IPS-18a (cell line): ENCODE results near the gene E2F2.

Experiments used
- H3K27ac ChIP-seq: one replicate; pipeline ENCODE4 v1.5.1; 2013; ENCODE audit warnings: low read length
- H3K27me3 ChIP-seq: one replicate; pipeline ENCODE4 v1.6.1; 2013; ENCODE audit warnings: mild to moderate bottlenecking, low read length; ENCODE audit not compliant: control insufficient read depth, insufficient read depth
- H3K36me3 ChIP-seq: one replicate; pipeline ENCODE4 v1.6.1; 2013; ENCODE audit warnings: low read depth, low read length; ENCODE audit not compliant: control insufficient read depth
- H3K4me1 ChIP-seq: one replicate; pipeline ENCODE4 v1.6.1; 2013; ENCODE audit warnings: low read depth, low read length; ENCODE audit not compliant: control insufficient read depth
- H3K4me3 ChIP-seq: one replicate; pipeline ENCODE4 v1.5.1; 2013; ENCODE audit warnings: low read length
- H3K9ac ChIP-seq: one replicate; pipeline ENCODE4 v1.6.1; 2013; ENCODE audit warnings: mild to moderate bottlenecking, low read length, moderate library complexity
- H3K9me3 ChIP-seq: one replicate; pipeline ENCODE4 v1.6.1; 2013; ENCODE audit warnings: low read depth, low read length; ENCODE audit not compliant: control insufficient read depth

Gene E2F2

GRCh38 chr1:23570001-23570691 is 39.1 kb upstream of the E2F2 start:
- Histone ChIP-seq H3K27ac (no peak overlapping the region), H3K27me3 (no peaks in the 10 kb centered on the region), H3K9me3 (no peaks in the 10 kb centered on the region), H3K4me1 (peaks cover 13% of the 10 kb centered on the region), H3K36me3 (no peaks in the 10 kb centered on the region), H3K9ac (no peak overlapping the region), H3K4me3 (no peak overlapping the region)

GRCh38 chr1:23568608-23569383 is 37.8 kb upstream of the E2F2 start:
- H3K36me3 ChIP-seq: no peaks in the 10 kb centered on the region
- H3K4me3 ChIP-seq: peak overlapping the region; percentile 46
- no peaks in the 10 kb centered on the region for H3K27me3 ChIP-seq
- H3K27ac ChIP-seq: peak overlapping the region; percentile 18
- no peaks in the 10 kb centered on the region for H3K9me3 ChIP-seq
- H3K4me1 ChIP-seq: peaks cover 15% of the 10 kb centered on the region
- H3K9ac ChIP-seq: peak overlapping the region; percentile 67

- H3K9ac ChIP-seq: peak overlapping the region; percentile 67
- H3K9me3 ChIP-seq: no peaks in the 10 kb centered on the region
- peaks cover 16% of the 10 kb centered on the region for H3K4me1 ChIP-seq
- H3K27me3 ChIP-seq: no peaks in the 10 kb centered on the region
- H3K27ac ChIP-seq: peak overlapping the region; percentile 18
- no peaks in the 10 kb centered on the region for H3K36me3 ChIP-seq
- H3K4me3 ChIP-seq: peak overlapping the region; percentile 46
These were observed 37.1 kb upstream of the E2F2 start for GRCh38 chr1:23567996-23568607.

GRCh38 chr1:23567629-23567995 is 36.6 kb upstream of the E2F2 start:
- H3K27ac ChIP-seq: no peak overlapping the region
- H3K4me3 ChIP-seq: no peak overlapping the region
- no peak overlapping the region for H3K9ac ChIP-seq
- peaks cover 21% of the 10 kb centered on the region for H3K4me1 ChIP-seq
- H3K9me3 ChIP-seq: no peaks in the 10 kb centered on the region
- H3K36me3 ChIP-seq: no peaks in the 10 kb centered on the region
- no peaks in the 10 kb centered on the region for H3K27me3 ChIP-seq

- Histone ChIP-seq H3K36me3 (no peaks in the 10 kb centered on the region), H3K4me3 (no peak overlapping the region), H3K9ac (no peak overlapping the region), H3K4me1 (peaks cover 30% of the 10 kb centered on the region), H3K9me3 (no peaks in the 10 kb centered on the region), H3K27ac (no peak overlapping the region), H3K27me3 (no peaks in the 10 kb centered on the region)
These were observed 35.3 kb upstream of the E2F2 start for GRCh38 chr1:23566304-23566703.

GRCh38 chr1:23565776-23566175 is 34.7 kb upstream of the E2F2 start:
- Histone ChIP-seq H3K4me1 (peaks cover 35% of the 10 kb centered on the region), H3K9ac (no peak overlapping the region), H3K27ac (no peak overlapping the region)

GRCh38 chr1:23564529-23565122 is 33.6 kb upstream of the E2F2 start:
- H3K9ac ChIP-seq: no peak overlapping the region

More at GRCh38 chr1:23565776-23566175, 34.7 kb upstream of the E2F2 start:
- no peaks in the 10 kb centered on the region for H3K27me3 ChIP-seq
- H3K4me3 ChIP-seq: no peak overlapping the region
- no peaks in the 10 kb centered on the region for H3K9me3 ChIP-seq
- H3K36me3 ChIP-seq: no peaks in the 10 kb centered on the region

GRCh38 chr1:23563755-23564374 is 32.8 kb upstream of the E2F2 start:
- peaks cover 3% of the 10 kb centered on the region for H3K27me3 ChIP-seq
- no peak overlapping the region for H3K4me3 ChIP-seq
- H3K9ac ChIP-seq: no peak overlapping the region
- no peaks in the 10 kb centered on the region for H3K9me3 ChIP-seq
- no peaks in the 10 kb centered on the region for H3K36me3 ChIP-seq
- H3K4me1 ChIP-seq: peaks cover 39% of the 10 kb centered on the region
- no peak overlapping the region for H3K27ac ChIP-seq

More at GRCh38 chr1:23564529-23565122, 33.6 kb upstream of the E2F2 start:
- Histone ChIP-seq H3K4me1 (peaks cover 46% of the 10 kb centered on the region), H3K27ac (no peak overlapping the region), H3K27me3 (peaks cover 3% of the 10 kb centered on the region), H3K4me3 (no peak overlapping the region), H3K36me3 (no peaks in the 10 kb centered on the region), H3K9me3 (no peaks in the 10 kb centered on the region)

- H3K4me1 ChIP-seq: peaks cover 34% of the 10 kb centered on the region
- H3K27me3 ChIP-seq: peaks cover 3% of the 10 kb centered on the region
- no peak overlapping the region for H3K27ac ChIP-seq
- H3K9ac ChIP-seq: no peak overlapping the region
- no peak overlapping the region for H3K4me3 ChIP-seq
- no peaks in the 10 kb centered on the region for H3K9me3 ChIP-seq
- peaks cover under 1% of the 10 kb centered on the region for H3K36me3 ChIP-seq
These were observed 32.0 kb upstream of the E2F2 start for GRCh38 chr1:23563003-23563402.

GRCh38 chr1:23562137-23562876 is 31.3 kb upstream of the E2F2 start:
- no peaks in the 10 kb centered on the region for H3K9me3 ChIP-seq
- peaks cover 3% of the 10 kb centered on the region for H3K27me3 ChIP-seq
- peak overlapping the region; percentile 17 for H3K9ac ChIP-seq
- H3K4me3 ChIP-seq: peak overlapping the region; percentile 36
- H3K36me3 ChIP-seq: peaks cover 7% of the 10 kb centered on the region
- peaks cover 38% of the 10 kb centered on the region for H3K4me1 ChIP-seq
- H3K27ac ChIP-seq: no peak overlapping the region

- peak overlapping the region; percentile 36 for H3K4me3 ChIP-seq
- no peak overlapping the region for H3K27ac ChIP-seq
- H3K4me1 ChIP-seq: peaks cover 44% of the 10 kb centered on the region
- peaks cover 3% of the 10 kb centered on the region for H3K27me3 ChIP-seq
- H3K9ac ChIP-seq: peak overlapping the region; percentile 17
- H3K9me3 ChIP-seq: no peaks in the 10 kb centered on the region
- H3K36me3 ChIP-seq: peaks cover 7% of the 10 kb centered on the region
These were observed 30.7 kb upstream of the E2F2 start for GRCh38 chr1:23561813-23562100.
